K562 (cell line): ENCODE data around the gene AIFM3. TPM values are rescaled to one million over a fixed set of nuclear protein-coding genes. Genes with fewer than 3 reads are reported as not detected.
A peak's percentile ranks its signal among the peaks of the same experiment; 100 is the strongest.

Source experiments
- ARID3B ChIP-seq: fragments of 250-450 bp; sonication (Bioruptor Pico); IDR thresholded peaks from 2 replicates; pipeline ENCODE4 v1.4.0; 2020; ENCODE audit warnings: borderline replicate concordance
- MCM3 ChIP-seq: fragments of 450-650 bp; IDR thresholded peaks from 2 replicates; pipeline ENCODE4 v1.6.1; 2016
- MGA ChIP-seq: fragments of 450-650 bp; IDR thresholded peaks from 2 replicates; pipeline ENCODE4 v1.6.1; 2016; ENCODE audit warnings: mild to moderate bottlenecking, moderate library complexity
- POU5F1 ChIP-seq: fragments of 150-350 bp; IDR thresholded peaks from 2 replicates; pipeline ENCODE4 v1.6.1; 2014; ENCODE audit warnings: borderline replicate concordance, low read length, low read depth, mild to moderate bottlenecking; ENCODE audit not compliant: partially characterized antibody
- SIN3B ChIP-seq: fragments of 450-650 bp; IDR thresholded peaks from 2 replicates; pipeline ENCODE4 v1.6.1; 2017; ENCODE audit warnings: low read depth, mild to moderate bottlenecking, moderate library complexity
- TAL1 ChIP-seq: fragments of 450-650 bp; IDR thresholded peaks from 2 replicates; pipeline ENCODE4 v1.6.1; 2016; ENCODE audit warnings: mild to moderate bottlenecking
- ZKSCAN3 ChIP-seq: fragments of 250-450 bp; sonication (Bioruptor Pico); IDR thresholded peaks from 2 replicates; pipeline ENCODE4 v1.4.0; 2020
- ZNF431 ChIP-seq: sonication (generic); formaldehyde crosslinking; IDR thresholded peaks from 2 replicates; pipeline ENCODE4 v1.8.0; 2022; ENCODE audit warnings: mild to moderate bottlenecking, missing genetic modification reagents
- polyA plus RNA-seq, 8 experiments: library from polyadenylated mRNA; depleted of rRNA in 4 of 8; stranded (reverse) in 5 of 8; unstranded in 3 of 8; fragments of >200 nt; fragmentation: Nextera tagmentation in 2 of 8; fragmentation: Illumina TruSeq in 1 of 8; extraction: Ambion mirVana in 2 of 8; extraction: Trizol in 1 of 8; gene quantifications; 2 replicates each; pipeline versions ENCODE4 v1.2.1 to v1.2.3, GENCODE V29; 2011 to 2014; ENCODE audit warnings: inconsistent platforms in 1 of 8, missing spikeins in 1 of 8
- total RNA-seq, 7 experiments: library from RNA; depleted of rRNA in 6 of 7; stranded (reverse); fragments of >200 nt in 6 of 7; fragmentation: Illumina TruSeq in 2 of 7; extraction: Trizol in 2 of 7; gene quantifications; 2 replicates each; pipeline versions ENCODE4 v1.2.1 to v1.2.3, GENCODE V29; 2011 to 2021; ENCODE audit warnings: low replicate concordance in 1 of 7
- TF ChIP-seq, protein P1 (sequence below): fragments of 250-450 bp; sonication (Bioruptor Pico); IDR thresholded peaks from 2 replicates; pipeline ENCODE4 v1.4.0; 2020; ENCODE audit warnings: mild to moderate bottlenecking, moderate library complexity
- TF ChIP-seq, protein P2 (sequence below): fragments of 200-400 bp; formaldehyde crosslinking; IDR thresholded peaks from 2 replicates; pipeline ENCODE4 v1.6.1; 2017; ENCODE audit warnings: mild to moderate bottlenecking, low read depth, low read length, moderate library complexity

The AIFM3 gene
- total and polyA plus RNA-seq, 9 of the 15 experiments (the other 6 are each of a cell fraction or from before 2014, with no cell fraction given) = 0.03 to 0.20 (median 0.07) TPM; not detected in 1

- TF ChIP-seq, protein P1, sequence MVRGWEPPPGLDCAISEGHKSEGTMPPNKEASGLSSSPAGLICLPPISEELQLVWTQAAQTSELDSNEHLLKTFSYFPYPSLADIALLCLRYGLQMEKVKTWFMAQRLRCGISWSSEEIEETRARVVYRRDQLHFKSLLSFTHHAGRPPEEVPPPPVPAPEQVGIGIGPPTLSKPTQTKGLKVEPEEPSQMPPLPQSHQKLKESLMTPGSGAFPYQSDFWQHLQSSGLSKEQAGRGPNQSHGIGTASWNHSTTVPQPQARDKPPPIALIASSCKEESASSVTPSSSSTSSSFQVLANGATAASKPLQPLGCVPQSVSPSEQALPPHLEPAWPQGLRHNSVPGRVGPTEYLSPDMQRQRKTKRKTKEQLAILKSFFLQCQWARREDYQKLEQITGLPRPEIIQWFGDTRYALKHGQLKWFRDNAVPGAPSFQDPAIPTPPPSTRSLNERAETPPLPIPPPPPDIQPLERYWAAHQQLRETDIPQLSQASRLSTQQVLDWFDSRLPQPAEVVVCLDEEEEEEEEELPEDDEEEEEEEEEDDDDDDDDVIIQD (CRISPR knock-in tag) = 0 out of 2 replicates have a peak, but pooled peaks have one; percentile 3
- TF ChIP-seq, protein P2, sequence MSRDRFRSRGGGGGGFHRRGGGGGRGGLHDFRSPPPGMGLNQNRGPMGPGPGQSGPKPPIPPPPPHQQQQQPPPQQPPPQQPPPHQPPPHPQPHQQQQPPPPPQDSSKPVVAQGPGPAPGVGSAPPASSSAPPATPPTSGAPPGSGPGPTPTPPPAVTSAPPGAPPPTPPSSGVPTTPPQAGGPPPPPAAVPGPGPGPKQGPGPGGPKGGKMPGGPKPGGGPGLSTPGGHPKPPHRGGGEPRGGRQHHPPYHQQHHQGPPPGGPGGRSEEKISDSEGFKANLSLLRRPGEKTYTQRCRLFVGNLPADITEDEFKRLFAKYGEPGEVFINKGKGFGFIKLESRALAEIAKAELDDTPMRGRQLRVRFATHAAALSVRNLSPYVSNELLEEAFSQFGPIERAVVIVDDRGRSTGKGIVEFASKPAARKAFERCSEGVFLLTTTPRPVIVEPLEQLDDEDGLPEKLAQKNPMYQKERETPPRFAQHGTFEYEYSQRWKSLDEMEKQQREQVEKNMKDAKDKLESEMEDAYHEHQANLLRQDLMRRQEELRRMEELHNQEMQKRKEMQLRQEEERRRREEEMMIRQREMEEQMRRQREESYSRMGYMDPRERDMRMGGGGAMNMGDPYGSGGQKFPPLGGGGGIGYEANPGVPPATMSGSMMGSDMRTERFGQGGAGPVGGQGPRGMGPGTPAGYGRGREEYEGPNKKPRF = no peak
- TF ChIP-seq POU5F1 (no peak), MGA (no peak), ZKSCAN3 (CRISPR knock-in tag) (no peak), ZNF431 (CRISPR knock-in tag) (no peak), TAL1 (no peak), ARID3B (CRISPR knock-in tag) (no peak), MCM3 (no peak), SIN3B (no peak)
Measured at GRCh38 chr22:21014726-21015465, 47.8 kb downstream of the AIFM3 start, which contains the start of gene P2RX6 (continued).
